GM21360 (cell line): ENCODE results near the gene TMEM176B.
"Not testable (repeated sequence)": the region's sequence is repeated elsewhere in the genome, so short reads cannot be mapped to it uniquely, and the experiment has no call there.

Source experiments
- ATAC-seq: cut with Tn5 transposase; IDR thresholded peaks from one replicate; pipeline ENCODE4 v1.9.1; 2021; ENCODE audit warnings: mild to moderate bottlenecking, moderate library complexity; ENCODE audit not compliant: unreplicated experiment

The TMEM176B gene

DNA sequence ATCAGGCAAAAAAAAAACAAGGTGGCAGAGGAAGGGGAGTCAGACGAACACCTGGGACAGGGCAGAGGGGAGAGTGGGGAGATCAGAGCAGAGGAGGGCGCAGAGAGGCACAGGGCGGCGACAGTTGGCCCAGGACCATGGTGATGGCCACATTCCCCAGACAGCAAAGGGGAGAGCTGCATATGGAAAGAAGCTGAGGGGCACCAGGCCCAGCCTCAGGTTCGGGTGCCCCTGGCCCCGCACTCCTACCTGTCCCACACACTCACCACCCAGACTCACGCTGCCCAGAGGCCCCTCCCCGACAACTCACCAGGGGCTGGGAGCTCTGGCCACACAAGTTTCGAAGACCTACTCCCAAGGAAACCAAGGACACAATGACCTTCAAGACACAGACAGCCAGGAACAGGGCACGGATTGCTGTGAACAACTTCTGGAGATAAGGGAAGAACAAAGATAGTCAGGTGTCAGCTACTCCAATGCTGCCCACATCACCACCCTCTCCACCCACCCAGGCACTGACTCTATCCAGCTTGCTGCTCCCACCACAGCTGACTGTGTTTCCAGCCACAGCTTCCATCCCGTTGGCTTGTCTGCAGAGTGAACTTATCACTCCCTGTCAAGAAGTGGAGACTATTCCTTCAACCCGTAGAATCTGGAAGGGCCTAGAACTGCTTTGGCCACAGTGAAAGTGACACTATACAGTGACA lies 8.3 kb downstream of the TMEM176B start:
- no peak for ATAC-seq

DNA sequence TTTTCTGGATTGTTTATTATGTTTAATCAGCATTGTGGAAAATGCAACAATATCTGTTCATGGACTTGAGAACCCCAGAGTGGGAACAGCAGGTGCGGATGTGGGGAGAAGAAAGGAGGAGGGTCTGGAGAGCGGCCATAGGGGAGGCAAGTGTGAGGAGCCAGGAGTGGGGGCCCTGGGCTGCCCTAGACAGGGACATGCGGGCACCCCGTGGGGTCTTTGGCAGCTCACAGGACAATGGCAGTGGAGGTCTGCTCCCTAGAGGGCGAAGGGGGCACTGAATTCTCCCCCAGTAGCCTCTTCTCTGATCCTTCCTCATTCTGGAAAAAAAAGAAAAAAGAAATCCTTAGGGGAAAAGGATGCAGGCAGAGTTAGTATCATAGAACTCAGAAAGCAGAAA lies 8.9 kb downstream of the TMEM176B start:
- ATAC-seq = no peak

DNA sequence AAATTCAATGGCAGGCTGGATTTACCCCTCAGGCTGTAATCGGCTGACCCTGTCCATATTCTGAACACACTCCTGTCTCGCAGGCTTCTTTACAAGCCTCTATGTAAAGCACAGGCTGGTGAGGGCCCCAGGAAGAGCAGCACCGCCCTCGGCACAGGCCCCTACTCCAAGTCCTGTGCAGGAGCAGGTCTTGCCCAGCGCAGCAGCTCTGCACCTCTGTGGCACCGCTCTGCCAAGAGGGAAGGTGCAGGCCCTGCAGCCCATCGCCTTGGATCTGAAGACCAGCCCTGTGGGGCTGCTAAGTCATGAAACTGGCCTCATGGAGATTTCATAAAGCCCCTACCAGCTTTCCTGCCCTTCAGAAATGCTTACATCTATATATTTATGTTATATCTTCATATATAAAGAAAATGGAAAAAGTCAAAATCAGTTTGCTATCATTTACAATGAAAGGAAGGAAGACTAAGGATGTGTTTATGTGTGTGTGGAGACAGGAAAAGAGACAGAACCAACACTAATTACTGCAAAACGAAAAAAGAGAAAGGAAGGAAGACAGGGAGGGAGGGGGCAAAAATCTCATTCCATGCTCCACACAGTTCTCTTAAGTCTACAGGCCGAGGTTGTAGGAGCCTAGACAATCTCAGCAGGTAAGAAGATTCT lies 9.6 kb downstream of the TMEM176B start:
- ATAC-seq = no peak

DNA sequence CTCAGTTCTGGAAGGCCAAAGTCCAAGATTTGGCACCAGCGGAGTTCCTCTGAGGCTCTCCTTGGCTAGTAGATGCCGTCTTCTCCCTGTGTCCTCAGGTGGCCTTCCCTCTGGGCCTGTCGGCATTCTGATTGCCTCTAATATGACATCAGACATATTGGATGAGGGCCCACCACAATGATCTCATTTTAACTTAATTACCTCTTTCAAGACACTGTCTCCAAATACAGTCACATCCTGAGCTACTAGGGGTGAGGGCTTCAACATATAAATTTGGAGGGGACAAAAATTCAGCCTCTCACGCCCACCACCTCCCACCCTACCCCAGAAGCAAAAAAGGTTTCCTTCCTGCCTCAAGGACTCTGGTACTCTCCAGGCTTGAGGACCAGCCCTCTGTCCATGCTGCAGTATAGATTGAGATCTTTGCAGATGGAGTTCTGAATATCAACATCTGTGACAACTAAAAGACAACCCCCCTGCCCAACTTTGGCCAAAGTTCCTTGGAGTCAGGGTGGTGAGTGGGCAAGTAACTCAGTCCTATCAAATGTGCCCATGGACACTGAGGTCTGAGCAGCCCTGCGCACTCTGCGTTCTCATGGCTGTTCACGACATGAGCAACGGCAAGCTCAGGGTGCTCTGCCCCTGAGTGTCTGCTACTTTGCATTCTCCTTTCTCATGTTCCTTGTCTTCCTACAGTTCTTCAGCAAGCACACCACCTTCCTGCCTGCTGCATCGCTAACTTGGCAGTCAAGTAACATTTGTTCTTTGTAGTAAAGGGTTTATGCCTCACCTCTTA lies 11.5 kb downstream of the TMEM176B start:
- ATAC-seq = no peak

DNA sequence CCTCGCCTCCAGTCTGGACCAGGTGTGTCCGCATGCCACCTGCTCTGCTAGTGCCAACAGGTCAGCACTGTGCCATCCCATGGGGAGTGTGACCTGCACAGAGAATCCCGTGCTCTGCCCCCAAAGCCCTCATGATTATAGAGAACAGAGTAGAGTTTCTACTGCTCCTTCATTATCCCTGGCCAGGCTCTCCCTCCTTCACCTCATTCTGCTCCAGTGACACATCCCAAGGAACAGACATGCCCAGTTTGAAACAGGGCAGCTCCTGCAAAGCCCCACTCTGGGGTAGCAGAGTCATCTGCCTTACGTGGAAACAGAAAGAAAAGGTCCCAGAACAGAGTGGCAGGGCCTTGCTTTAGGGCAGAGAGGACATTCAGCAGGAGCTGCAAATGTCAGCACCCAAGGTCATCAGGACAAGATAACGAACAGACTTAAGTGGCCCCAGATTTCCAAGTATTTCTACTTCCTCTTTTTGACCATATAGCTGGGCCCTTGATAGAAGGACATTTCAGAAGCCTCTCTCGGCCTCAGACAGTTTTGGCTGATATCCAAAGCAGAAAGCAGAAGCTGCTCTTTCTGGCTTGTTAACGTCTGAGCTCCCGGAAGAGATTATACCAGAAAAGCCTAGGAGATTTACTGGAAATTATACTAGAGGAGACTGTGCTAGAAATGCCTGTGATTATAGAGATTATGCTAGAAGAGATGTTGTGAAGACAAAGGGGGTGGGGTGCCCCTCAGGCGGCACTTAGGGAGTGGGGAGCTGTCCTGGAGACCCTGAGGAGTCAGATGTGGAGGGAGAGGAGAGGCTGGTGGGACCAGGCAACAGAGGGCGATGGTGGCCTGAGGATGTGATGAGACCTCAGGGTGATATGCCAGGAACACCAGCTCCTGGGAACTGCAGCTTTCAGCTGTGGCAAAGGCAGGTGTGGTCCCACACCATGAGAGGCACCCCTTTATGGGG lies 12.6 kb downstream of the TMEM176B start:
- no peak for ATAC-seq

DNA sequence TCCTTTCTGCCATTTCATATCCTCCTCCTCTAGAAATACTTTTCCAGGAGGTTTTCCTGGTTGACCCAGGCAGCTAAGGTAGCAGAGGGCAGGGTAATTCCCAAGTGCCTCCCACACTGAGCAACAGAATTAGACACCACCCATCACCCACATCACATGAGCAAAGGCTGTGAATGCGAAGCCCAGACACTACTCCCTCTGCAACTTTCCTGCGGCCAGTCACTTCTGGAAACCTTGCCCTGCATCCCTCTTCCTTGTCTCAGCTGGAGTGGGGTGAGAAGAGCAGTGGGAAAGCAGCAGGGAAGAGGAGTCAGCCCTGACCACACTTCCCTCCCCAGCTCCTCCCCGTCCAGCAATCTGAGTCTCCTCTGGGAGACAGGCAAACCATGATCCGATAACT lies 15.2 kb downstream of the TMEM176B start:
- ATAC-seq = no peak

- ATAC-seq = no peak
Observed at GRCh38 chr7:150784120-150784736, 15.9 kb downstream of the TMEM176B start.

GRCh38 chr7:150781961-150782360 lies 18.2 kb downstream of the TMEM176B start:
- ATAC-seq = no peak

DNA sequence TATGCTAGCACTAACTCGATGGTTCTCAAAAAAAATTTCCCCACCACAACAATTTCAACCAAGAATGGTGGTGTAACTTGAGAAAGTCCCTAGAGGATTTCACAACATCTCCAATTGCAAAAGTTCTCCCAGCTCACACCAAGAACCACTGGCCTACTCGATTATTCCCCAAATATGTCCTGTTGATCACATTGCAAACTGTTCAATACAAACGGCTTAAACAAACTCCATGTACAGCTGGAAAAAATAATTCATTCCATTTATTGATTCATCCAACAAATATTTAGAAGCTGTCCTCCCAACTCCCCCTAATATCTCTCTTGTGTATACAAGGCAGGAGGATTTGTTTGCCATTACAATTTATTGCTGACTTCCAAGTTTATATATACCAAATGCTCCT lies 19.1 kb downstream of the TMEM176B start:
- no peak for ATAC-seq

- ATAC-seq = no peak
Observed at GRCh38 chr7:150780292-150780691, 19.9 kb downstream of the TMEM176B start.

GRCh38 chr7:150778738-150779301 lies 21.3 kb downstream of the TMEM176B start:
- ATAC-seq = no peak

GRCh38 chr7:150778014-150778737 lies 22.0 kb downstream of the TMEM176B start:
- no peak for ATAC-seq

DNA sequence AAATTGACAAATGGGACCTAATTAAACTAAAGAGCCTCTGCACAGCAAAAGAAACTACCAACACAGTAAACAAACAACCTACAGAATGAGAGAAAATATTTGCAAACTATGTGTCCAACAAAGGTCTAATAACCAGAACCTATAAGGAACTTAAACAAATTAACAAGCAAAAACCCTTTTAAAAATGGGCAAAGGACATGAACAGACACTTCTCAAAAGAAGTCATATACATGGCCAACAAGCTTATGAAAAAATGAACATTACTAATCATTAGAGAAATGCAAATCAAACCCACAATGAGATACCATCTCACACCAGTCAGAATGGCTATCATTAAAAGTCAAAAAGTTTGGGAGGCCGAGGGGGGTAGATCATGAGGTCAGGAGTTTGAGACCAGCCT lies 26.0 kb downstream of the TMEM176B start:
- ATAC-seq = not testable (repeated sequence)

DNA sequence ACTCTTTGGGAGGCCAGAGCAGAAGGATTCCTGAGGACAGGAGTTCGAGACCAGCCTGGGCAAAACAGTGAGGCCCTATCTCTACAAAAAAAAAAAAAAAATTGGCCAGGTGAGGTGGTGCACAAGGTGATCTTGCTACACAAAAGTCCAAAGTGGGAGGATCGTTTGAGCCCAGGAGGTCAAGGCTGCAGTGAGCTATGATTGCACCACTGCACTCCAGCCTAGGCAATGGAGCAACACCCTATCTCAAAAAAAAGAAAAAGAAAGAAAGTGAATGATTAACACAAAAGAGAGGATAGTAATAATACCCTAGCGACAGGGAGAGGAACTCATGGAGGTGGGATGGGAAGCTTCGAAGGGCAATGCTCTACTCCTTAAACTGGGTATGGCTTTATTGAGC lies 30.4 kb downstream of the TMEM176B start:
- no peak for ATAC-seq

DNA sequence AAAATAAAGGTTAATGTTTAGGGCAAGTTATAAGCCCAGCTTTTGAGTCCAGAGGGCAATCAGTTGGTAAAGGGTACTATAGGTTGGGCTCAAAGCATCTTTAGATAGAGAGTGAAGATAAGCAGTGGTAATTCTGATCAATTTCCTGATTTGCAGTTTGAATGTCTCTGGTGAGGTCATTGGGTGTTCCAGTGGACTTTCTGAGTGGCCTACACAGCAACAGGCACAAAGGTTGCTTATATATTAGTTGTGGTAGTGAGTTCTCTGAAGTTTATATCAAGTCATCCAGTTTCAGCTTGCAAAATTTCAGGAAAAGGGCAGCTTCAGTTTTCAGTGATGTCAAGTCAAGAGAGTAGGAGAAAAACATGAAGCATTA lies 33.8 kb downstream of the TMEM176B start:
- ATAC-seq = no peak

- ATAC-seq = no peak
Observed at GRCh38 chr7:150759479-150759878, 40.7 kb downstream of the TMEM176B start.

DNA sequence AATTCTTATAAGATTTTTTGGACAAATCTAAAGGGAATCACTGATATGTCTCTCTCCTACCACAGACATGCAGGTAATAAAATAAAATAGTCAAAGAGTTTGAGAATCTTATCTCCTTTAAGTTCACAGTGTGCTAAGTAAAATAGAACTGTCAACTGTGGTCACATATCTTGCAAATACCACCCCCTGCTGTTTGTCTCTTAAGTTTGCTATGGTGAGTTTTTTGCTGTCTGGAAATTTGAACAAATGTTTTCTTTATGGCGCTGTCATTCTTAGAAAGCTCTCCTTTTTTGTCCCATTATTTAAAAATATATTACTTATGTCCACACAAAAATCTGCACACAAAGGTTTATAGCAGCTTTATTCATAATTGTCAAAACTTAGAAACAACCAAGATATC lies 43.3 kb downstream of the TMEM176B start:
- ATAC-seq = no peak

DNA sequence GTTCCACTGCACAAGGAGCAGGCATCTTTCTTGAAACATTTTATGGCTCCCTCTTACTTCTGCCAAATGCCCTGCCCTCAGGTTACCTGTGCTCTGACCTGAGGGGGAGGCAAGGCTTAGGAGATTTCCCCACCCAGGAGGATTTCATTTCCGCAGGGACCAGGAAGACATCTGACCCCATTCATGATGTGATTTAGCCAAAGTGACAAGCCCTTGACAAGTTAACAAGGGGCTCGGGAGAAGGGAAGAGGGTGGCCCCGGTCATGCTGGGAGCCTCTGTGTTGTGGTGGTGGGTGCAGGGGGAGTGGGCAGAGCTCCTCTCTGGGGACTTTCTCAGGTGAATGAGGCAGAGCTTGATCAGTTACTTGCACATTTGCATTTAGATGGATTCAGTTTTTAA lies 44.0 kb downstream of the TMEM176B start:
- ATAC-seq = no peak

GRCh38 chr7:150755473-150756099 lies 44.6 kb downstream of the TMEM176B start:
- peak; percentile 43 for ATAC-seq
